ENCODE measurements around the gene FAM131A. TPM values are rescaled to one million over a fixed set of nuclear protein-coding genes. Genes with fewer than 3 reads are reported as not detected.

Gene FAM131A
- total and polyA plus RNA-seq, 10 of the 15 experiments (the other 5 are each of a cell fraction or from before 2014, with no cell fraction given): 0.31 to 4.5 (median 1.5) TPM

- H3K4me2 ChIP-seq (ENCODE audit: control insufficient read depth, insufficient read depth): no peak overlapping the region
These were observed 10.6 kb downstream of the FAM131A start for GRCh38 chr3:184348057-184348382.

More at GRCh38 chr3:184348057-184348382, 10.6 kb downstream of the FAM131A start:
- no peak overlapping the region for H3K27ac ChIP-seq (ENCODE audit: control insufficient read depth, insufficient read depth)
- CTCF ChIA-PET: interaction anchor here (1.2 to 1.6 kb wide), 3 partner anchors 19 to 1778 kb away, joined by 3 read pairs; no protein-coding TSS in a partner anchor
- H3K27me3 ChIP-seq (replicated peaks in 1 of 2; ENCODE audit: control insufficient read depth in 2 of 2, insufficient read depth in 2 of 2, low read length in 1 of 2): no peaks in the 10 kb centered on the region
- H2AFZ ChIP-seq (ENCODE audit: control insufficient read depth, low read depth, low read length): no peak overlapping the region
- ATAC-seq (no peak), FAIRE-seq (no peak), DNase-seq (ENCODE audit: low read depth, low spot score) (no peak)
- H4K20me1 ChIP-seq (ENCODE audit: control insufficient read depth, insufficient read depth): no peaks in the 10 kb centered on the region
- SMC1A ChIA-PET (ENCODE audit: uncharacterized antibody, unreplicated experiment): no interaction called here
- RAD21 ChIA-PET (ENCODE audit: unreplicated experiment): no interaction called here
- no peak overlapping the region for H3K4me3 ChIP-seq
- 69% methylated on average over 4 of the region's 4 CpGs for WGBS (ENCODE audit: insufficient coverage, insufficient replicate concordance, low lambda C conversion rate, missing lambda C conversion rate)
- POLR2A ChIA-PET: interaction anchor here (1.3 kb wide), 1 partner anchor 14 kb away, joined by 4 read pairs; the partner anchor contains the start of genes CLCN2 and POLR2H
- in situ Hi-C loops (cut with MboI): no loop called here
- no peaks in the 10 kb centered on the region for H3K9me3 ChIP-seq (replicated peaks; ENCODE audit: control insufficient read depth, insufficient read depth, low read length)
- intact Hi-C loops (cut with micrococcal nuclease; ENCODE audit: unreplicated experiment): no loop called here
- BruUV-seq (replicated peaks): no TSS peak
- no peaks in the 10 kb centered on the region for H3K79me2 ChIP-seq (ENCODE audit: control insufficient read depth, insufficient read depth, low read length)
- no peak overlapping the region for H3K9ac ChIP-seq (ENCODE audit: control insufficient read depth, insufficient read depth, low read length)
- H3K36me3 ChIP-seq (ENCODE audit: control insufficient read depth in 2 of 2, insufficient read depth in 2 of 2, low read length in 1 of 2): no peaks in the 10 kb centered on the region
- no peak for TF ChIP-seq FOXK2 (IDR thresholded peaks at IDR 0.05)
- TF ChIP-seq KLF5 (IDR thresholded peaks at IDR 0.05; ENCODE audit: partially characterized antibody): no peak
- TF ChIP-seq HDGF (IDR thresholded peaks at IDR 0.05): no peak
- no peak for TF ChIP-seq CEBPB (IDR thresholded peaks at IDR 0.05; ENCODE audit: borderline replicate concordance in 1 of 2, low read depth in 2 of 2, low read length in 2 of 2)
- TF ChIP-seq STAT3 (IDR thresholded peaks at IDR 0.05; ENCODE audit: low read depth, low read length): no peak
- TF ChIP-seq ATF3 (IDR thresholded peaks at IDR 0.05; ENCODE audit: borderline replicate concordance, extremely low read depth, low read depth, low read length): no peak
- TF ChIP-seq ZNF24 (IDR thresholded peaks at IDR 0.05): no peak
- TF ChIP-seq POU2F2 (IDR thresholded peaks at IDR 0.05; ENCODE audit: borderline replicate concordance, low read depth, low read length): no peak
- TF ChIP-seq SMAD1 (IDR thresholded peaks at IDR 0.05; ENCODE audit: low read depth, partially characterized antibody): no peak
- no peak for TF ChIP-seq SREBF1 (IDR thresholded peaks at IDR 0.05; ENCODE audit: low read length)
- no peak for TF ChIP-seq MAX (IDR thresholded peaks at IDR 0.05; ENCODE audit: low read depth, low read length)
- H3K4me1 ChIP-seq (ENCODE audit: control insufficient read depth, insufficient read depth, low read length): no peaks in the 10 kb centered on the region
